Osteocyte (in vitro differentiated cells): Measurements from ENCODE around the gene GSC2. TPM values are rescaled to one million over a fixed set of nuclear protein-coding genes. Genes with fewer than 3 reads are reported as not detected.
A peak's percentile ranks its signal among the peaks of the same experiment; 100 is the strongest.

ENCODE experiments used
- DNase-seq: peaks from one replicate; pipeline ENCODE4 v3.0.0; 2021; ENCODE audit warnings: mixed read lengths; ENCODE audit not compliant: unreplicated experiment; ENCODE audit errors: extremely low spot score
- H3K27ac Mint-ChIP-seq: one replicate; pipeline ENCODE4 v1.8.0; 2021; ENCODE audit warnings: mild to moderate bottlenecking, mixed read lengths; ENCODE audit not compliant: unreplicated experiment
- H3K27me3 Mint-ChIP-seq: one replicate; pipeline ENCODE4 v1.8.0; 2021; ENCODE audit warnings: mixed read lengths; ENCODE audit not compliant: unreplicated experiment
- H3K36me3 Mint-ChIP-seq: one replicate; pipeline ENCODE4 v1.8.0; 2021; ENCODE audit warnings: mixed read lengths; ENCODE audit not compliant: unreplicated experiment
- H3K4me1 Mint-ChIP-seq: one replicate; pipeline ENCODE4 v1.8.0; 2021; ENCODE audit warnings: mixed read lengths; ENCODE audit not compliant: unreplicated experiment
- H3K4me3 Mint-ChIP-seq: one replicate; pipeline ENCODE4 v1.8.0; 2021; ENCODE audit warnings: mild to moderate bottlenecking, moderate library complexity, mixed read lengths; ENCODE audit not compliant: unreplicated experiment
- H3K9me3 Mint-ChIP-seq: one replicate; pipeline ENCODE4 v1.8.0; 2021; ENCODE audit warnings: mixed read lengths; ENCODE audit not compliant: unreplicated experiment
- total RNA-seq: library from RNA; stranded (reverse); gene quantifications from 2 replicates; pipeline ENCODE4 v1.2.1, GENCODE V29; 2021
- TF ChIP-seq, protein P1 (sequence below): fragments of 200-600 bp; sonication (generic); IDR thresholded peaks from 2 replicates; pipeline ENCODE4 v1.5.0; 2021; ENCODE audit warnings: antibody characterized with exemption, mild to moderate bottlenecking, moderate library complexity

Gene GSC2
- total RNA-seq, 1 donor from 2014 or later = not detected

DNA sequence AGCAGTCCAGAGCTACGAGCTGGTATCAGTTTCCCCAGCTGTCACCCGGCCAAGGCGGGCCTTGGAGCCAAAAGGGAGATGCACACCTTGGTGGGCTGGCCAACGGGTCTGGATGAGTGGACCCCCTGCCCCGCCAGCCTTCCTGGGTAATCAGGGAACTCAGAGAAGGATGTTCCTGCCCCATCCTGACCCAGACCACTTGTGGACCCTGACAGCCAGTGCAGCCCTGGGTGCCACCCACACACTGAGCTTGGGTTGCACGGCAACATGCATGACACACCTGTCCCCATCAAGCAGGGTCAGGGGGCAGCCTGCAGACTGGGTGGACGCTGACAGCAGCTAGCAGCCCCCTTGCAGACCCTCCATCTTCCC is 19.8 kb upstream of the GSC2 start:
- no peak overlapping the region for H3K27ac Mint-ChIP-seq
- no peaks in the 10 kb centered on the region for H3K36me3 Mint-ChIP-seq
- no peak overlapping the region for H3K4me3 Mint-ChIP-seq
- no peaks in the 10 kb centered on the region for H3K9me3 Mint-ChIP-seq
- peaks cover 43% of the 10 kb centered on the region for H3K4me1 Mint-ChIP-seq
- H3K27me3 Mint-ChIP-seq = peaks cover 38% of the 10 kb centered on the region
- DNase-seq = no peak
- TF ChIP-seq, protein P1, sequence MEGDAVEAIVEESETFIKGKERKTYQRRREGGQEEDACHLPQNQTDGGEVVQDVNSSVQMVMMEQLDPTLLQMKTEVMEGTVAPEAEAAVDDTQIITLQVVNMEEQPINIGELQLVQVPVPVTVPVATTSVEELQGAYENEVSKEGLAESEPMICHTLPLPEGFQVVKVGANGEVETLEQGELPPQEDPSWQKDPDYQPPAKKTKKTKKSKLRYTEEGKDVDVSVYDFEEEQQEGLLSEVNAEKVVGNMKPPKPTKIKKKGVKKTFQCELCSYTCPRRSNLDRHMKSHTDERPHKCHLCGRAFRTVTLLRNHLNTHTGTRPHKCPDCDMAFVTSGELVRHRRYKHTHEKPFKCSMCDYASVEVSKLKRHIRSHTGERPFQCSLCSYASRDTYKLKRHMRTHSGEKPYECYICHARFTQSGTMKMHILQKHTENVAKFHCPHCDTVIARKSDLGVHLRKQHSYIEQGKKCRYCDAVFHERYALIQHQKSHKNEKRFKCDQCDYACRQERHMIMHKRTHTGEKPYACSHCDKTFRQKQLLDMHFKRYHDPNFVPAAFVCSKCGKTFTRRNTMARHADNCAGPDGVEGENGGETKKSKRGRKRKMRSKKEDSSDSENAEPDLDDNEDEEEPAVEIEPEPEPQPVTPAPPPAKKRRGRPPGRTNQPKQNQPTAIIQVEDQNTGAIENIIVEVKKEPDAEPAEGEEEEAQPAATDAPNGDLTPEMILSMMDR = no peak

GRCh38 chr22:19169002-19169946 is 19.2 kb upstream of the GSC2 start:
- TF ChIP-seq, protein P1 = no peak
- H3K27me3 Mint-ChIP-seq = peaks cover 38% of the 10 kb centered on the region

DNA sequence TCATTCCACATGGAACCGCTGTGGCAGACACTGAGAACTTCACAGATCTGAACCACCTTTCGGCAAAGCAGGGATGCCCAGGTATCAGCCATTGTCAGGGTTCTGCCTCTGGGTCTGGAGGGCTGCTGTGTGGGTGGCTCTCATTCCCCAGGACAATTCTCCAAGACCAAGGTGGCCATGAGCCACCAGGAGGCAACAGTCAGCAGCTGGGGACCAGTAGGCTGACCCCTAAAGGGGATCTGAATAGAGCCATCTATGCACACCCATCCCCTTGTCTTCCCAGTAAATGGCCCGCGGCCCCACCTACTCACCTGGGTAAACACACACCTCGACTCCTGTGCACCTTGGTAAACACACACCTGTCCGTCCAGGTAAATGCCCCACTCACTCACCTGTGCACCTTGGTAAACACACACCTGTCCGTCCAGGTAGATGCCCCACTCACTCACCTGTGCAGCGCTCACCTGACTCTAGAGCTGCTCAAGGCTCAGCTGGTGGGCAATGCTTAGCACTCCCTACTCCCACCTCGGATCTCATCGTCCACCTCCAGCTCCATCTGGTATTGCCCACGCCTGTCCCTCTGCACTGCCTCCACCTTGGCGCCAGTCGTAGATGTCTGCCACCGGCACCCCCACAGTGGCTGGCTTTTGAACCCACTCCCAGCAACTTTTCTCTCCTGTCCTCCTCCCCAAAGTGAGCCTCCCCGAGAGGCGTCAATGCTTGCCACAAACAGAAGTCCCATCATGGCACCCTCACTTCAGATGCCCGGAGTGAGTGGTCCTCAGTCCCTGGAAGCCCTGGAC is 18.2 kb upstream of the GSC2 start:
- Mint-ChIP-seq H3K4me3 (no peak overlapping the region), H3K4me1 (peaks cover 26% of the 10 kb centered on the region), H3K27ac (no peak overlapping the region), H3K36me3 (no peaks in the 10 kb centered on the region), H3K27me3 (peaks cover 38% of the 10 kb centered on the region), H3K9me3 (no peaks in the 10 kb centered on the region)
- DNase-seq = no peak
- TF ChIP-seq, protein P1 = no peak

More at GRCh38 chr22:19169002-19169946, 19.2 kb upstream of the GSC2 start:
- Mint-ChIP-seq H3K36me3 (no peaks in the 10 kb centered on the region), H3K9me3 (no peaks in the 10 kb centered on the region), H3K4me1 (peaks cover 36% of the 10 kb centered on the region), H3K27ac (no peak overlapping the region), H3K4me3 (peak overlapping the region; percentile 26)
- DNase-seq = no peak

DNA sequence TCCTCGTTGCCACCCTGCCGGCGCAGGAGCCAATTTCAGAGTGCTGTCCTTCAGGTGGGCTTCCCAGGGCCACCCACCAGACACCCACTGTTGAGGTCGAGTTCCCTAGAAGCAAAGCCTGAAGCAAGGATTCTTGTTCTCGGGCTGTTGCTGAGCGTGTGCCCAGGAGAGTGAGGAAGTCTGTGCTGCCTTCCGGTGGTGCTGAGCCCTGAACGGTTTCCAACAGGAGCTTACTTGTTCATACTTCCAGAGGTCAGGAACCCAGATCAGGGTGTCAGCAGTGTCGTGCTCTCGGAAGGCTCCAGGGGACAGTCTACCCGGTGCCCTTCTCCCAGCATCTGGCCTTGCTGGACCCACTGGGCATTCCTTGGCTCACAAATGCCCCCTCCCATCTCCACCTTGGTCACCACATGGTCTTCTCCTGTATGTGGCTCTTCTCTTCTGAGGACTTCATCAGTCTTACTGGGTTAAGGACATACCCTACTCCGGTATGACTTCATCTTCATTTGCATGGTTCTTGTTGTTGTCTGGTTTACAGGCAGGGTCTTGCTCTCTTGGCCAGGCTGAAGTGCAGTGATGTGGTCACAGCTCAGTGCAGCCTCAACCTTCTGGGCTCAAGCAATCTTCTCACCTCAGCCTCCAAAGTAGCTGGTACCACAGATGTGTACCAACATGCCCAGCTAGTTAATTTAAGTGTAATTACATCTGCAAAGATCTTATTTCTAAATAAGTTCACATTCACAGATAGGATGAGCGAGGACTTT is 17.2 kb upstream of the GSC2 start:
- H3K36me3 Mint-ChIP-seq = no peaks in the 10 kb centered on the region
- TF ChIP-seq, protein P1 = no peak
- no peak overlapping the region for H3K4me3 Mint-ChIP-seq
- DNase-seq = no peak
- H3K4me1 Mint-ChIP-seq = peaks cover 16% of the 10 kb centered on the region
- H3K9me3 Mint-ChIP-seq = no peaks in the 10 kb centered on the region
- H3K27me3 Mint-ChIP-seq = peaks cover 38% of the 10 kb centered on the region
- H3K27ac Mint-ChIP-seq = no peak overlapping the region
